Lower leg skin (tissue), 3 donors: Measurements from ENCODE around the gene PDGFRA.

ENCODE experiments used
- CTCF ChIP-seq, 3 donors: fragments of 450-650 bp; IDR thresholded peaks; one replicate each; pipeline ENCODE4 v1.5.1; 2016; ENCODE audit warnings: antibody characterized with exemption in 3 of 3, mild to moderate bottlenecking in 3 of 3, moderate library complexity in 2 of 3
- POLR2A ChIP-seq, 2 donors: fragments of 450-650 bp; IDR thresholded peaks; one replicate each; pipeline ENCODE4 v1.6.1; 2016 to 2017; ENCODE audit warnings: antibody characterized with exemption in 2 of 2, mild to moderate bottlenecking in 1 of 2, moderate library complexity in 1 of 2

DNA sequence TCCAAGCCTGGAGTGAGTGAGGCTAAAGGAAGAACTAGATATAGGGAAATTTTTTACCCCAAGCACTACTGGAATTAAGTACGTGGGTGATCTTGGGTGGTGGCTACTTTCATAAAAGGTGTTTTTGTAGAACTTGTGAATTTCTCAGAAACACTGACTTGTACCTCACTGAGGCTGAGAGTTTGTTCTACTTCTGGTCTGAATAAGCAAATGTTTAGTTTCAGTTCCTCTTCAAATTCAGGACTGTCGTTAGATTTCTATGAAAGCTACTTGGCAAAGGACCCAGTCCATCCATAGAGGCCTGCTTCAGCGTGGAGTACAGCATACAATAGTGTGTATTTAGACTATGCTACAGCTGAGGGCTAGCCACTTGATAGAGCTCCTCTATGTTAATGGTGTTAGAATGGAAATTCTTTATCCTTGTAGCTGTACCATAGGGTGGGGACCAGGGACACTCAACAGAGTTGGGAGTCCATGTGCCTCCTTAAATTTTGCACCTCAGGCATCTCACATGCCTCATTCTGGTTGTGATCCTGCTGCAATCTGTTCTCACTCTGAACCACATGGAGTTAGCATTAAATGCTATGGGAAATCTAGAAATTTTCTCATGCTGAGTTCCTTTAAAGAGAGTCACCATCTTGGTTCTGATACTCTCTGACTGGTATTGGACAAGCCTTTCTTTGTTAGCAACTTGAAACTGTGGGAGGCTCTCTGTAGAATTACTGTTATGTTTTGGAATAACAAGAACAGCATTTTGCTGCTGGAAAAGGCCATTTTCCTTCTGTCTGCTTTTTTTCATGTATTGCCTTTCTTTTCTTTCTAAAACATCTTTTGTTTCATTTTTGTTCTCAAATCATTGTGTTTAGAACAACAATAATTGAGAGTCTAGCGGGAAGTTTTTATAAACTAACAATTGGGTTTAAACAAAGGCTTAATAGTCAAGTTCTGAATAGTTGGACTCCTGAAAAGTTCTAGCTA lies 86.8 kb downstream of the PDGFRA start:
- TF ChIP-seq POLR2A (IDR thresholded peaks at IDR 0.05) (no peak), CTCF (IDR thresholded peaks at IDR 0.05) (no peak)
